HG03558 (cell line): ENCODE data around the gene FGF7.
"Not testable (repeated sequence)": the region's sequence is repeated elsewhere in the genome, so short reads cannot be mapped to it uniquely, and the experiment has no call there.

Experiments used
- ATAC-seq: cut with Tn5 transposase; IDR thresholded peaks from one replicate; pipeline ENCODE4 v1.9.1; 2021; ENCODE audit warnings: moderate number of reproducible peaks; ENCODE audit not compliant: unreplicated experiment; ENCODE audit errors: extremely low read depth

The FGF7 gene

GRCh38 chr15:49436751-49437150, 13.7 kb downstream of the FGF7 start:
- no peak for ATAC-seq

- no peak for ATAC-seq
Observed at GRCh38 chr15:49438962-49439631, 16.1 kb downstream of the FGF7 start.

DNA sequence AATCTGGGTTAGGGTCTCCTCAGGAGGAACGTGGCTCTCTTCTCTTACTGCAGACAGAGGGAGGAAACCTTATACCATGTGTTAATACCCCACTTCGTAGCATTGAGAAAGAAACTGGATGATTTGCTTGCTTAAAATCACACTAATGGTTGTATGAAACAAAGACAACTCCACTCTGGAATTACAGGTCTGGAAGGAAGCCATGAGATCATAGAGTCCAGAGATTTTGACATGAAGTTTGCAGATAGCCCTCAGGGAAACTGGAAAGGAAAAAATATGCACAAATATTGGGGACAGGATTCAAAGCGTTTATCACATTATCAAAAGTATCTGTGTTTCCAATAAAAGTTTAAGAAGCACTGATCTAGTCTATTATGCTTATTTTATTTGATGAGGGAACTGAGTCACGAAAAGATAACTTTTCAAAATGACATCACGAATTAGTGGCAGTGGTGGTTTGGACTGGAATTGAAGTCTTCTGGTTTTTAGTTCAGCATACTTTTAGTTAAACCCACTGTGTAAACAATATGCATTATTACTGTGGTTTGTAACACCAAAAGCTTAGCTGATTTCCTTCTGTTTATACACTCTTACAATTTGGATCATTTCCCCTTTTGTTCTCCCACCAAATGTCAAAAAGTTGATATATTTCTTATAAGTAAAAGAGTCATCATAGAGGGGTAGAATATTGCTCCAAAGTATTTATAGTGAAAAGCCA, 16.8 kb downstream of the FGF7 start:
- ATAC-seq, result no peak

DNA sequence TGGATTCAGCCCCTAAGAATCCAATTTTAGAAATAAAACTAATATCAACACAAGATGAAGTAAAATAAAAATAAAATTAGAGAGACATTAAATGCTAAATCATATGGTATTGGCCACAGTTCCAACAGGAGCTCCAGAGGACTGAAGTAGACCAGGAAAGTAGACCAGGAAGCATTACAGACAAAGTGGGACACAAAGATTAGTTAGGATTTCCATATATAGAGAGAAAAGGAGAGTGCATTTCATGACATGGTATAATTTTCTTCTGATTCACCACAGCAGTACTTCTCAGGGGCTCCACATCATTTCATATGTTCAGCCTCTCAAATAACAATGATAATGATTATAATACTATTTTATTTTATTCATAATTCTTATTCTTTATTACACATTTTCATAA, 18.3 kb downstream of the FGF7 start:
- ATAC-seq, result no peak

DNA sequence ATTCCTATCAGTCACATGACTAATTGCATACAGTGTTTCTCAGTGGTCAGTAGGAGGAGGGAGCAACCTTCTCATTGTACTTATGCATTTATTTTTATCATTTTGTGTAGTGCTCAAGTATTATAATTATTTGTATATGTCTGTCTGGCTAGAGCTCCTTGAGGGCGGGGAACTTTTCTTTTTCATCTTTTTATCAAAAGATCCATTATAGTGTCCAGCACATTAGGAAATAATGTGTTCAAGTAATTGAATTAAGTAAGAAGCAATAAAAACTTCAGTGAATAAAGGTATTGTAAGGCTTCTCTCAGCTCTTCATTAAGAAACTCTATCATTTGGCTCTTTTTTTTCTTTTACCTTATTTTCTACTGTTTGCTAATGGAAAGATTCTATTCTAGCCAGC, 18.8 kb downstream of the FGF7 start:
- no peak for ATAC-seq

DNA sequence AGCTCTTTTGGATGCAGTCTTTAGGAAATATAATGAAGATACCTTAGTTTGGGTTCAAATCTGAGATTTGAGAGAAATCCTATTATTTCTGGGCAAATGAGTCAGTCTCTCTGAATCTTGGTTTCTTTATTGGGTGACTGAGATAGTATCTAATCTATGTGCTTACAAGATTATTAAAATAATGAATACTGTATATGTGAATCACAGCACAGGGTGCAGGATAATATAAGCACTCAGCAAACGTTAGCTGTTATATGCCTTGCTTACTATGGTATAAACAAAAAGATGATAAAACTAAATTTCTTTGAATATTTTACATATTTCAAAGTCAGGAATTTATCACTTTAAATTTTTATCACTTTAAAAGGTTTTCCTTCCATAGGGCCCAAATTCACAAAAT, 29.6 kb downstream of the FGF7 start:
- no peak for ATAC-seq

- ATAC-seq, result no peak
Observed at GRCh38 chr15:49456166-49456565, 33.1 kb downstream of the FGF7 start.

- ATAC-seq, result no peak
Observed at GRCh38 chr15:49458145-49458544, 35.1 kb downstream of the FGF7 start.

GRCh38 chr15:49460411-49460941, 37.4 kb downstream of the FGF7 start:
- ATAC-seq, result no peak

GRCh38 chr15:49462232-49462844, 39.3 kb downstream of the FGF7 start:
- no peak for ATAC-seq

- no peak for ATAC-seq
Observed at GRCh38 chr15:49464522-49464921, 41.5 kb downstream of the FGF7 start.

GRCh38 chr15:49466119-49466518, 43.1 kb downstream of the FGF7 start:
- ATAC-seq, result no peak

GRCh38 chr15:49467746-49468480, 44.9 kb downstream of the FGF7 start:
- ATAC-seq, result no peak

DNA sequence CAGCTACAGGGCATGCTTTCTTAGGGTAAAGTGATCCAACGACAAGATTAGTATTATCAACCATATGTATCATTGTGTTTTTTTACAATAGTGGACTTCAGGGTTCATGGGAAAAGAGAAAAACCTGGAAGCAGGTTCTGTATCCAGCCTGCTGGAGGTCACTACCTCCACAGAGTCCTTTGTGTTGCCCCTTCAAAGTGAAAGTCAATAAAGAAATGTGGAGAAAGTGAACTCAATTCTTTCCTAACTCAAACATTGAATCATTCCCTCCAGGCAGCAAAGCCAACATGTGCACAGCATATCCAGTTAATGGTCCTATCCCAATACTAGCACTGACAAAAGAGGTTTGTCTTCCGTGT, 45.4 kb downstream of the FGF7 start:
- no peak for ATAC-seq

GRCh38 chr15:49471248-49471647, 48.2 kb downstream of the FGF7 start:
- not testable (repeated sequence) for ATAC-seq

DNA sequence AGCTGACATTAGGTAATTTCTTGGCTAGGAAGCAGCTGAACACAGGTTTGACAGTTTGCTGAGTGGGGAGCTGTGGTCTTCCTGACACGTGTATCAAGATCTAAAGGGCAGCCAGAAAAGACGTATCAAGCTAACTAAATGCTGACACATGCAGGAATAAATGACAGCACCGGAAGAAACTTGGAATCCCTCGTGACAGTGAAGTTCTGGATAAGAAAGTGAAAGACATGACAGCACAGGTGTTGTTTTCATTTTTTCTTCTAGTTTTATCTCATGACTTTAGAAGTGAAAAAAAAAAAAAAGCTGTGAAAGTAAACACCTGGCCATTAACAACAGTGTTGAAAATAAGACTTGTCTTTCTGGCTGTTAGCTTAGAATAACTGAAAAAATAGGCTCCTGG, 48.7 kb downstream of the FGF7 start:
- ATAC-seq, result peak; percentile 60

GRCh38 chr15:49472338-49472737, 49.3 kb downstream of the FGF7 start:
- ATAC-seq, result no peak

DNA sequence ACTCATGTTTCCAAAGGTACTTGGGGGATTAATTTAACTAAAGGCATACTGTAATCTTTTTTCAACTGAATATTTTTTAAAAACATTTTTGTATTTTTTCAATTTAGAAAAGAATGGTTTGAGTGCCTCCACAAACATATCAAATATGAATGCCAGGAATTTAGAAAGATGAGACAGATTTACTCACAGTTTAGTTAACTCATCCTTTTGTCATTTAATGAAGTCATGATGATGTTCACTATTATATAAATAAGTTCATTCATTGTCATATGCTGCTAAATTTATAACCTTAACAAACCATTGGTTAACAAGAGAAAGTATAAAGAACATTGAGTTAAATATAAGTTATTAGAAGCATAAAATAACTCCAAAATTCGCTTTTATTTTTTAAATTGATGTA, 50.0 kb downstream of the FGF7 start:
- ATAC-seq, result no peak

DNA sequence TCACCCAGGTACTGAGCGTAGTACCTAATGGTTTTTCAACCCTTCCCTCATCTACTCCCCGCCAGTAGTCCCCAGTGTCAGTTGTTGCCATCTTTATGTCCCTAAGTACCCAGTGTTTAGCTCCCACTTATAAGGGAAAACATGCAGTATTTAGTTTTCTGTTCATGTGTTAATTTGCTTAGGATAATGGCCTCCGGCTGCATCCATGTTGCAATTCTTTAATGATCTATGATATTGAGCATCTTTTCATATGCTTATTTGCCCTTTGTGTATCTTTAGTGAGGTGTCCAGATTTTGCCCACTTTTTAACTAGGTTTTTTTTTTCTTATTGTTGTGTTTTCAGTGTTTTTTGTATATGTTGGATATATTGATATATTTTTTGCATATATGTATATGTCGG, 55.0 kb downstream of the FGF7 start:
- ATAC-seq, result not testable (repeated sequence)

DNA sequence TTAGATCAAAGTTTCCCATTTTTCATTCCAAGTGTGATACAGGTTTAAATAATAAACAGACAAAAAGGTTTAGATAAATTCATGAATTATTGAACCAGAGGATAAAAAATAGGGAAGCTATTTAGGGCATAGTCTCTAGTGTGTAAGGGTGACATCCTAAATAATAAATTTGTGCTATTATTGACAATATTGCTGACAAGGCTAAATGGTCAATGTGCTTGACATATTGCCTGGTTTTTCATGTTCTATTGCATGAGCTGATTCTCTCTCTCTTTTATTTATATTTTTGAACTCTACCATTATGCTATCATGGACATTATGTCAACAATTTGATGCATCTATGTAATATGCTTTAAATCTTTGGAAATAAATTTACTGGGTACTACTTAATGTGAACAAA, 55.9 kb downstream of the FGF7 start:
- not testable (repeated sequence) for ATAC-seq

DNA sequence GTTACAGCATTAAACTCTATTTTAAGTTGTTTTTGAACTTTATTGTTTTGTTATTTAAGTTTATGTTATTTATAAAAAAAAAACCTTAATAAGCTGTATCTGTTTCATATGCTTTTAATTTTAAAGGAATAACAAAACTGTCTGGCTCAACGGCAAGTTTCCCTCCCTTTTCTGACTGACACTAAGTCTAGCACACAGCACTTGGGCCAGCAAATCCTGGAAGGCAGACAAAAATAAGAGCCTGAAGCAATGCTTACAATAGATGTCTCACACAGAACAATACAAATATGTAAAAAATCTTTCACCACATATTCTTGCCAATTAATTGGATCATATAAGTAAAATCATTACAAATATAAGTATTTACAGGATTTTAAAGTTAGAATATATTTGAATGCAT, 62.4 kb downstream of the FGF7 start:
- ATAC-seq, result not testable (repeated sequence)
